GM12872 (cell line): ENCODE data around the gene ZNF280B.

Experiments used
- TF ChIP-seq, protein P1 (sequence below): IDR thresholded peaks from 3 replicates; pipeline ENCODE4 v1.5.1; 2011; ENCODE audit warnings: low read depth, mild to moderate bottlenecking, low read length, moderate library complexity; ENCODE audit not compliant: insufficient read depth

ZNF280B gene

DNA sequence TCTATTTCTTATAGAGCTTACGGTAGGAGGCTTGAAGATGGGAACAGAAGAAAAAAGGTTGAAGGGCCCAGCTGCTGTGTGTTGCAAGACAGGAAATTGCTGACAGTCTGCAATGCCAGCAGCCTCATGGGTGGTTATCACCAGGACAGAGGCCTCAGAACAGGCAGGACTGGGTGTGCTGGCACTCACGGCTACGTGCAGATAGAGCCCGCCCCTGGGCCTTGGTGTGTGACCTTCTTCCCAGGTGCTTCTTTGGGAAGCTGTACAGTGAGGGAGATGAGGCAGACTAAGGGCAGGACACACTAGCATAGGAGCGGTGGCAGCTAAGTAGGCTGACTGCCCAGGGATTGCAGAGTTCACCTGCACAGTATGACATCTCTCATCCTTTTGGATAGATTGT lies 37.9 kb upstream of the ZNF280B start:
- TF ChIP-seq, protein P1, sequence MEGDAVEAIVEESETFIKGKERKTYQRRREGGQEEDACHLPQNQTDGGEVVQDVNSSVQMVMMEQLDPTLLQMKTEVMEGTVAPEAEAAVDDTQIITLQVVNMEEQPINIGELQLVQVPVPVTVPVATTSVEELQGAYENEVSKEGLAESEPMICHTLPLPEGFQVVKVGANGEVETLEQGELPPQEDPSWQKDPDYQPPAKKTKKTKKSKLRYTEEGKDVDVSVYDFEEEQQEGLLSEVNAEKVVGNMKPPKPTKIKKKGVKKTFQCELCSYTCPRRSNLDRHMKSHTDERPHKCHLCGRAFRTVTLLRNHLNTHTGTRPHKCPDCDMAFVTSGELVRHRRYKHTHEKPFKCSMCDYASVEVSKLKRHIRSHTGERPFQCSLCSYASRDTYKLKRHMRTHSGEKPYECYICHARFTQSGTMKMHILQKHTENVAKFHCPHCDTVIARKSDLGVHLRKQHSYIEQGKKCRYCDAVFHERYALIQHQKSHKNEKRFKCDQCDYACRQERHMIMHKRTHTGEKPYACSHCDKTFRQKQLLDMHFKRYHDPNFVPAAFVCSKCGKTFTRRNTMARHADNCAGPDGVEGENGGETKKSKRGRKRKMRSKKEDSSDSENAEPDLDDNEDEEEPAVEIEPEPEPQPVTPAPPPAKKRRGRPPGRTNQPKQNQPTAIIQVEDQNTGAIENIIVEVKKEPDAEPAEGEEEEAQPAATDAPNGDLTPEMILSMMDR, result no peak

- TF ChIP-seq, protein P1, result no peak
Observed at GRCh38 chr22:22545084-22545483, 36.5 kb upstream of the ZNF280B start.

- TF ChIP-seq, protein P1, result no peak
Observed at GRCh38 chr22:22538226-22538989, 29.9 kb upstream of the ZNF280B start.

DNA sequence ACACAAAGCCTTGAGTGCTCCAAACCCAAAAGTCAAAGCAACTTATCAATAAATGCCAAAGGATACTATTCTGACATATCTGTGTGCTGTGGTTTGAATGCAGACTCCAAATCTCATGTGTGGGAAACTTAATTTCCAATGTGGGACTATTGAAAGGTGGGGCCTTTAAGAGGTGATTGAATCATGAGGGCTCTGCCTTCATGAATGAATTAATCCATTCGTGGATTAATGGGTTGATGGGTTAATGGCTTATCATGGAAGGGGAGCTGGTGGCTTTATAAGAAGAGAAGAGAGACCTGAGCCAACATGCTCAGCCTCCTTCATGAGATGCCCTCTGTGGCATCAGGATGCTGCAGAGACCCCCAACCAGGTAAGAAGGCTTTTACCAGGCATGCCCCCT lies 28.4 kb upstream of the ZNF280B start:
- TF ChIP-seq, protein P1, result no peak

DNA sequence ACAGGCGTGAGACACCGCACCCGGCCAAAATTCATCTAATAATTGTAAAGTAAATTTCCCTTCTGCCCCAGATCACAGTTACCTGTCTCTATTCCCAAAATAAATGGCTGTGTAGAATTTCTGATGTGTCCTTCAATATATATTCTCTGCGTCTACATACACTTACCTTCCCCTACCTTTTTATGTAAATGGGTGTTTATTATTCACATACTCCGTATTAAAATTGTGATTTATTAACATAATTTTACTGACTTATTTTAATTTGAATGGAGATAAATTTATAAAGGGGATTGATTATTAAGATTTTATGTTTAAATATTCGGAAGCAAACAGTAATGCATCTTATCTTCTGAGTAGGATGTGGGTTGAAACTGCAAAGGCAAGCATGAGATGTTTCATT lies 28.0 kb upstream of the ZNF280B start:
- TF ChIP-seq, protein P1, result no peak

DNA sequence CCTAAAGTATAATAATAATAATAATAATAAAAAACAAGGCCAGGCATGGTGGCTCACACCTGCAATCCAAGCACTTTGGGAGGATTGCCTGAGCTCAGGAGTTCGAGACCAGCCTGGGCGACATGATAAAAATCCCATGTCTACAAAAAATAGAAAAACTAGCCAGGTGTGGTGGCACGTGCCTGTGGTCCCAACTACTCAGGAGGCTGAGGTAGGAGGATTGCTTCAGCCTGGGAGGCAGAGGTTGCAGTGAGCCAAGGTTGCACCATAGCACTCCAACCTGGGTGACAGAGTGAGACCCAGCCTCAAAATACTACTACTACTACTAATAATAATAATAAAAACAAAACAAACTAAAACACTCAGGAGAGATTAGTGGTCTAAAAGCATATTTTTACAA lies 27.1 kb upstream of the ZNF280B start:
- TF ChIP-seq, protein P1, result no peak

- TF ChIP-seq, protein P1, result no peak
Observed at GRCh38 chr22:22534604-22535415, 26.3 kb upstream of the ZNF280B start.
